ENCODE measurements around the gene CREM. TPM values are rescaled to one million over a fixed set of nuclear protein-coding genes. Genes with fewer than 3 reads are reported as not detected.

The CREM gene
- total and polyA plus RNA-seq, 2 of the 8 experiments (the other 6 are each of a cell fraction or from before 2014, with no cell fraction given), result 18.7 to 21.9 TPM

DNA sequence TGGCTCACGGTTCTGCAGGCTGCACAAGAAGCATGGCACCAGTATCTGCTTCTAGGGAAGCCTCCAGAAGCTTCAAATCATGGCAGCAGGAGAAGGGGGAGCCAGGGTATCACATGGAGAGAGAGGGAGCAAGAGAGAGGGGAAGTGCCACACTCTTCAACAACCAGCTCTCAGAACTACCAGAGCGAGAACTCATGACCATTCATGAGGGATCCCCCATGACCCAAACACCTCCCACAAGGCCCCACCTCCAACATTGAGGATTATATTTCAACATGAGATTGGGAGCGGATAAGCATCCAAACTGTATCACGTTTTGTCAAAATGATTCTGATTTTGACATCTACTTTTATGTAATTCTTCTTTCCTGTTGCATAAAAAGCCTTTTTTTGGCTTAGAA is 38.5 kb downstream of the CREM start:
- Histone ChIP-seq H2BK120ac (replicated peaks; ENCODE audit: low read depth, low read length) (no peak overlapping the region), H3K9me3 (ENCODE audit: insufficient read depth in 2 of 2, low read depth in 1 of 2, low read length in 1 of 2) (no peaks in the 10 kb centered on the region), H2BK15ac (ENCODE audit: low read length) (no peak overlapping the region), H2BK20ac (ENCODE audit: low read length) (no peak overlapping the region), H3K36me3 (ENCODE audit: control insufficient read depth in 2 of 4, insufficient read depth in 4 of 4, low read length in 3 of 4) (no peaks in the 10 kb centered on the region), H3K27ac (ENCODE audit: low read depth, low read length) (no peak overlapping the region), H3K18ac (ENCODE audit: extremely low read depth, low read length) (no peak overlapping the region), H3K14ac (ENCODE audit: insufficient read length) (no peak overlapping the region), H3K79me2 (ENCODE audit: control insufficient read depth in 1 of 2, insufficient read depth in 2 of 2, low read length in 2 of 2) (no peaks in the 10 kb centered on the region), H2AK5ac (ENCODE audit: low read depth, low read length) (no peak overlapping the region), H3K4me3 (ENCODE audit: extremely low read depth in 1 of 4, insufficient read depth in 2 of 4, low read depth in 3 of 4, low read length in 4 of 4) (no peak overlapping the region), H3K23me2 (ENCODE audit: low read depth, low read length) (no peaks in the 10 kb centered on the region), H2AFZ (ENCODE audit: low read length) (no peak overlapping the region), H4K20me1 (replicated peaks in 1 of 2; ENCODE audit: control insufficient read depth in 1 of 2, insufficient read depth in 2 of 2, low read length in 2 of 2) (no peaks in the 10 kb centered on the region), H3K9ac (replicated peaks in 1 of 4; ENCODE audit: extremely low read depth in 1 of 4, low read depth in 3 of 4, low read length in 3 of 4) (no peak overlapping the region), H3K79me1 (ENCODE audit: low read depth, low read length) (no peaks in the 10 kb centered on the region; the same call in 1 of the 2 replicates), H3K27me3 (replicated peaks in 1 of 4; ENCODE audit: control insufficient read depth in 3 of 4, extremely low read depth in 1 of 4, insufficient read depth in 3 of 4, low read length in 3 of 4) (no peaks in the 10 kb centered on the region), H3K23ac (ENCODE audit: insufficient read length) (no peak overlapping the region), H3K4ac (replicated peaks; ENCODE audit: insufficient read length, low read depth, low read length) (no peak overlapping the region), H4K5ac (ENCODE audit: insufficient read length, low read depth, low read length) (no peak overlapping the region), H4K8ac (ENCODE audit: extremely low read depth, insufficient read depth, low read length) (no peak overlapping the region), H2BK5ac (ENCODE audit: low read depth, low read length) (no peak overlapping the region), H3K4me1 (replicated peaks in 1 of 4; ENCODE audit: control insufficient read depth in 3 of 4, insufficient read depth in 4 of 4, low read length in 3 of 4) (no peaks in the 10 kb centered on the region), H2BK12ac (ENCODE audit: low read depth, low read length) (no peak overlapping the region), H3K4me2 (ENCODE audit: insufficient read depth in 1 of 2, low read depth in 2 of 2, low read length in 2 of 2) (no peak overlapping the region), H3K56ac (replicated peaks; ENCODE audit: insufficient read length, low read depth, low read length) (no peak overlapping the region), H4K91ac (replicated peaks; ENCODE audit: insufficient read length, low read length) (no peak overlapping the region)
- TF ChIP-seq EZH2 (IDR thresholded peaks at IDR 0.05; ENCODE audit: low read depth, low read length, severe bottlenecking) (no peak), RNF2 (IDR thresholded peaks at IDR 0.05; ENCODE audit: borderline replicate concordance, low read depth, low read length, missing control alignments, poor library complexity, severe bottlenecking) (no peak), POU5F1 (IDR thresholded peaks at IDR 0.05; ENCODE audit: low read depth, low read length) (no peak), SP4 (IDR thresholded peaks at IDR 0.05; ENCODE audit: low read length) (no peak), BRCA1 (IDR thresholded peaks at IDR 0.05; ENCODE audit: low read depth, low read length) (no peak)
- ChIA-PET CTCF (ENCODE audit: partially characterized antibody) (interaction anchor here (1.5 to 1.6 kb wide), 2 partner anchors 15 to 31 kb away, joined by 7 read pairs; no protein-coding TSS in a partner anchor), POLR2A (ENCODE audit: partially characterized antibody) (no interaction called here)
- 91% methylated on average over 4 of the region's 4 CpGs; no CpG with 5 or more reads in 1 of the 2 experiments for WGBS, 2 experiments (ENCODE audit: extremely low coverage in 1 of 2, insufficient coverage in 1 of 2, insufficient read length in 1 of 2, insufficient replicate concordance in 2 of 2, low coverage in 1 of 2, low lambda C conversion rate in 2 of 2, missing lambda C conversion rate in 1 of 2)
- FAIRE-seq (no peak), DNase-seq (ENCODE audit: low read depth in 1 of 2, low spot score in 2 of 2) (no peak)
